GM18517 (cell line): ENCODE measurements around the gene NAB2.
"Not testable (repeated sequence)": the region's sequence is repeated elsewhere in the genome, so short reads cannot be mapped to it uniquely, and the experiment has no call there.

ENCODE experiments used
- ATAC-seq: cut with Tn5 transposase; IDR thresholded peaks from one replicate; pipeline ENCODE4 v1.9.1; 2021; ENCODE audit warnings: mild to moderate bottlenecking, moderate library complexity; ENCODE audit not compliant: unreplicated experiment

The NAB2 gene

GRCh38 chr12:57109207-57110103, 20.5 kb downstream of the NAB2 start:
- no peak for ATAC-seq

DNA sequence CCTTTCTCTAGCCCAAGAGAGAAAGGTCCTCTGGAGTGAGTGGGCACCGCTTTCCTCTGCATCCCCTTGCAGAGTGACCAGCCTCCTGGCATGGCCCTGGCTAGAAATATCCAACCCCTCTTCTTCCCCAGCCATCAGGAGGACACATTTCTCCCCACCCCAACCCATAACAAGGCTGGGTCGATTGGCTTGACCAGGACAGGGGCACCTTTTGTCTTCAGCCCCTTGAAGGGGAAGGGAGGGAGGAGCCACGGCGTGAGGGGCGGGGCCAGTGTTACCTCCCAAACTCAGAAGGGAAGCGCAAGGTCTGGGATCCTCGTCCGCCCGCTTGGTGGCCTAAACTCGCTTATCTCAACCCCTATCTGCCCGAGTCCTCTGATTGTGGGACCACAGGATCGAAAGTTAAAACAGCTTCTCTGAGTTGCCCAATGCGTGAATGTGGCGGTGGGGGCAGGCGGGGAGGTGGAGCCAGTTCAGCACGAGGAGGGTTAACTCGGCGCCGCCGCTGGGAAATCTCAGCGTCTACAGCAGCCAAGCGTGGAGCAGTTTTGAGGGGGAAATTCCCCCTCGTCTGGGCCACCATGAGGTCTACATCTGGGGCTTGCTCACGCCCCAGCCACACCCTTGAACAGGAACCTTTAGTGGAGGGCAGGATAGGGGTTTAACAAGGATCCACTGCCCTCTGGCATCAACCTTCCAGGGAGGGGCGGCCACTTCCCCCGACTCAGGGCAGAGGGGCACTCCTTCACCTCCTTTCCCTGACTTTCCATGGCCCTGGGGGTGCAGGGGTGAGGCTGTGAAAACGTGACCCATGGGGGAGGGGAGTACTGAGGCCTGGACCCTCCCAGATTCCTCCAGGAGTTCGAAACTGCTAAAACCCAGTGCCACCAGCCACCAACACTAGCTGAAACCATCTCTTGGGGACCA, 21.5 kb downstream of the NAB2 start:
- no peak for ATAC-seq

DNA sequence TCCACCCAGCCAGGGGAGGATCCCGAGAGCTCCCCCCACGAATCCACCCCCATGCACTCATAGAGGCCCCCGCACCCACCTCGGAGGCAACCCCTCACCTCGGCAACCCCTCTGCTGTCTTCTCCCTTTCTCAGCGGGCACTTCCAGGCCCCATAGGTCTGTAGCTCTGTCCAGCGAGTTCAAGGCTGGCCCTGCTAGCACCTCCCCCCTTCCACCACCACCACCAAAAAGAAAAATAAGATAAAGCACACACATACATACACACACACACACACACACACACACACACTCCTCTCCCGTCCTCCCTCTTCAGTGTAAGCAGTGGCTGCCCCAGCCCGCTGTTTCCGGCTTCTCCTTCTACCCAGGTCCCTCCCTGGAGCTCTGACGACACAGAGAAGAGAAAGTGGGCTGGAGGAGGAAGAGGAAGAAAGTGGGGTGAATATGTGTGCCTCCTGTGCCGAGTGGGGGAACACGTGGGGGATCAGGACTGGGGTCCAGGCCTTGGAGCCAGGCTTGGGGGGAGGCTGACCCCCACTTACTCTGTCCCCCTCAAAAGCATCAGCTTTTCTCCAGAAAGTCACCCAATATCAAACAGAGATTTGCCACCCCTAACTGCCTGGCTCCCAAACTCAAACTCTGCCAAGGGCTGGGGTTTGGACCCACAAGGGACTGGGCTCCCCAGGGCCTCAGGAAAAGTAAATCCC, 22.3 kb downstream of the NAB2 start, which contains the start of gene STAT6:
Gene STAT6 (minus strand): TSS at position 332 of the 704 bp plus-strand sequence. CDS start 3,084 bp downstream, outside the sequence.
- ATAC-seq, result peak; percentile 45

GRCh38 chr12:57112492-57113294, 23.8 kb downstream of the NAB2 start:
- peak; percentile 67 for ATAC-seq

DNA sequence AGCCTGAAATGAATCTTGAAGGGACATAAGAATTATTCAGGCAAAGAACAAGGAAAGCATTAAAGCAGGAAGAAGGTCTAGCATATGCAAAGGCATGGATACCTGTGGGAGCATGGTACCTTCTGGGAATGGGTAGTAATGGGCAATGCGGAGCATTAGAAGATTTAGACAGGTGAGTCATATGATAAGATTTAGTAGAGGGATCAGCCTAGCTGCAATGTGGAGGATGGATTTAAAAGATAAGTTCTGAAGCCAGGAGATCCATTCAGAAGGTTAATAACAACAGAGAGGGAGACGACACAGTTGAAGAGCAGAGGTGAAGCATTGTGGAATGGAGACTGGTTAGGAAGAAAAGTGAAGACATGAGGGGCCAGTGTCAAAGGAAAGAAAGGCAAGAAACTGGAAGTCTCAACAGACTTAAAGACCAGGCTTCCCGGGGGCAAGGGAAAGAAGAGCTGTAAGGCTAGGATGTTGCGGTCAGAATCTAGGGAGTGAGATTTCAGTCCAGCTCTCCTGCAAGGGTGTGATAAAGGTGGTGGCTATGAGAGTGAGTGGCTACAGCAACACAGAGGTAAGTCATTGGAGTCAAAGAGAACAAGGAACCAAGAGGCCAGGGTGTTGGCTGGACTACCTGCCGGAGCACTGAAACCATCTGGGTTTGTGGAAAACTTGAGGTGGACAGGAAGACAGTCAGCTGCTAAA, 27.8 kb downstream of the NAB2 start:
- ATAC-seq, result no peak

- ATAC-seq, result no peak
Observed at GRCh38 chr12:57118711-57119271, 29.9 kb downstream of the NAB2 start.

DNA sequence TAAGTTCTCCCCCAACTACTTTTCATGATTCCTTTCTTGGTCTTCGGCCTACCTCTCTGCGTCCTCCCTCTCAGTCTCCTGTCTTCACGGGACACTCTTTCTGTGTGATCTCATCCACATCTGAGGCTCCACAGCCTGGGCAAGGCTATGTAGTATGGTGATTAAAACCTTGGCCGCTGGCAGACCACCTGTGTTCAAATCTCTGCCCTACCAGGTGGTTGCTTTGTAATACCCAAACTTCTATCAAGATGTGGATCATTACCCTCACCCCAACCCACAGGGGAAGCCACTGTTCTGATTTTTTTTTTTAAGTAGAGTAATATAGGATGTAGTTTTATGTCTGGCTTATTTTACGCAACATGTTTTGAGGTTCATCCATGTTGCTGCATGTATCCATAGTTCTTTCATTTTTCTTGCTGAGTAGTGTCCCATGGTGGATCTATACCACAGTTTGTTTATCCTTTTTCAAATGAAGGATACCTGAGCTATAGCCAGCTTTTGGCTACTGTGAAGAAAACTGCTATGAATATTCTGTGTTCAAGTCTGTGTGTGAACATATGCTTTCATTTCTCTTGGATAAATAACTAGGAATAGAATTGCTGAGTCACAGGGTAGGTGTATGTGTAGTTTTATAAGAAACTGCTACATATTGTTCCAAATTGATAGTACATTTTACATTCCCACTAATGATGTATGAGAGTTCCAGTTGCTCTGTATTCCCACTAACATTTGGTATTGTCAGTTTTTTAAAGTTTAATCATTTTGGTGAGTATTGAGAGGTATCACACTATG, 30.6 kb downstream of the NAB2 start:
- ATAC-seq, result no peak

GRCh38 chr12:57120718-57121117, 31.8 kb downstream of the NAB2 start:
- not testable (repeated sequence) for ATAC-seq

- no peak for ATAC-seq
Observed at GRCh38 chr12:57123813-57124212, 34.9 kb downstream of the NAB2 start.

DNA sequence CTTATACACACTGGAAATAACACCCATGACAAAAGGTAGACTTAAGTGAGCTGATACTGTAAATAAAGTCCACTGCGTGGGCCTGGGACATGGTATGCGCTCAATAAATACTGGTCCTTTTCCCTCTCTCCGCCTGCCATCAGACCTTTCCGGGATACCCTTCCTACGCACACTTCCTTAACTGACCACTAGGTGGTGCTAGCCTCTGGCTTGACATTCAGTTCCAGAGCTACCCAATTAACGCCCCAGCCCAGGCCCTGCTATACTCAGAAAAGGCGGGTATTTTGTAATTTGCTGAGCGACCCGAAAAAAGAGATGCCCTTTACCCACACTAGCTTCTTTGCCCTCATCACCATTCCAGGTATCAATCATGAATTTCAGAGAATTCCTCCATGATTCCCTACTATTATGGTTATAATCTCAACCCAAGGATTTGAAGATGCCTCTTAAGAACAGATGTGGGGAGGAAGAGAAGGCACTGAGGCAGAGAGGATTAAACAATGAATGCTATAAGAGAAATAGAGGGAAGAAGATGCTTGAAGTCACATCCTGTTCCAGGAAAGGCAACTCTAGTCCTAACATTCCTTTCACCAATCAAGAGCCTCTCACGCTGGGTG, 35.5 kb downstream of the NAB2 start:
- ATAC-seq, result peak; percentile 57

DNA sequence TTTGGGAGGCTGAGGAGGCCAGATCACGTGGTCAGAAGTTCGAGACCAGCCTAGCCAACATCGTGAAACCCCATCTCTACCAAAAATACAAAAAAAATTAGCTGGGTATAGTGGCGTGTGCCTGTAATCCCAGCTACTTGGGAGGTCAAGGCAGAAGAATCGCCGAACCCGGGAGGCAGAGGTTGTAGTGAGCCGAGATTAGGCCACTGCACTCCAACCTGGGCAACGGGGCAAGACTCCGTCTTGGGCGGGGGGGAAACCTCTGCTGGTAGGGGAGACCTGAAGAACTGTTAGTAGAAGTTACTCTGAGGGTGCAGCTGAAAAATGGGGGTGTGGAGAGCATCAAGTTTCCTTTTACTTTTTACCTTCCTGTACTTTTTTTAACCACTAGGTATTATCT, 37.1 kb downstream of the NAB2 start:
- ATAC-seq, result no peak

DNA sequence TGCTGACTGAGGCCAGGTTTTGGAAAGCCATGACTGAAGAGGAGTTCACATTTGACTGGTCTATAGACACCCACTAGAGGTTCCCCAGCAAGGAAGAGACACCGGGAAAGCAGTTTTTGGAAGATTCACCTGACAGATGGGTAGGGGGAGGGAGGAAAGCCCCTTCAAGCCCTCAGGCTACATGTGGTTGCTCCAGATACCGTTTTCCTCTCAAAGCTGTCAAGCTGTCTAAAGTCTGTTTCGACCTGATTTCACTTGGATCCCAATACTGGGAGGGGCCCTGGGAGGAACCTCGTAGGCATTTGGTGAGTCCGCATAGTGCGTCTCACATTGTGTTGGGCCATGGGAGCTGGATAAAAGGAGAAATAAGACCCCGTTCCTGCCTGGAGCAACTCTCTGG, 37.6 kb downstream of the NAB2 start:
- ATAC-seq, result no peak

DNA sequence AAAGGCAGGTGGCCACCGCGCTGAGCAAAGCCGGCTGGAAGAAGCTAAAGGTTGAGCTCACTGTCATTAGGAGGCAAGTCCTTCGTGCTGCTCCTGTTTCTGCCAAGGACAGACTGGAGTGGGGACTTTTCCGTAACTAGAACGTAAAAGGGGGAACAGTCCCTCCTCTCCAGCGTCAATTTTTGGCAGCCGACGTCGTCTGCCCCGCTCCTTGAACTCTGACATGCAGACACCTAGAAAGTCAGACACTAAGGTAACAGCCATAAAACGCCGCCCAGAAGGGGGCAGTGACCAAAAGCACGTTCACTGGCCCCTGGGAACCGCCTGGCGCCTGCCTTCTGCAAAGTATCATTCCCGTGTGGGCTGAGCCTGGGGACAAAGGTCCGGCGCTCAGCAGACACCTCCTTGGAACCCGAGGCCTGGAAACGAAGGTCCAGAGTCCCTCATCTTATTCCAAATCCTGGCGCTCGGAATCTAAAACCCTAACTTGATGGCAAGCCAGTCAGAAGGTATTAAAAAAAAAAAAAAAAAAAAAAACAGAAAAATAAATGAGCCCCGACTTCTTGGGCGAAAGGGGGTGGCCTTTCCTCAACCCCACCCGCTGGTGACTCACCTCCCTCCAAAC, 38.3 kb downstream of the NAB2 start:
- ATAC-seq, result no peak

- no peak for ATAC-seq
Observed at GRCh38 chr12:57127726-57128518, 39.0 kb downstream of the NAB2 start, which contains the start of gene LRP1. Gene LRP1, plus strand, starts transcription at chr12:57128483. Its CDS starts 482 bp downstream, at chr12:57128965.

- no peak for ATAC-seq
Observed at GRCh38 chr12:57128519-57129247, 39.8 kb downstream of the NAB2 start.

DNA sequence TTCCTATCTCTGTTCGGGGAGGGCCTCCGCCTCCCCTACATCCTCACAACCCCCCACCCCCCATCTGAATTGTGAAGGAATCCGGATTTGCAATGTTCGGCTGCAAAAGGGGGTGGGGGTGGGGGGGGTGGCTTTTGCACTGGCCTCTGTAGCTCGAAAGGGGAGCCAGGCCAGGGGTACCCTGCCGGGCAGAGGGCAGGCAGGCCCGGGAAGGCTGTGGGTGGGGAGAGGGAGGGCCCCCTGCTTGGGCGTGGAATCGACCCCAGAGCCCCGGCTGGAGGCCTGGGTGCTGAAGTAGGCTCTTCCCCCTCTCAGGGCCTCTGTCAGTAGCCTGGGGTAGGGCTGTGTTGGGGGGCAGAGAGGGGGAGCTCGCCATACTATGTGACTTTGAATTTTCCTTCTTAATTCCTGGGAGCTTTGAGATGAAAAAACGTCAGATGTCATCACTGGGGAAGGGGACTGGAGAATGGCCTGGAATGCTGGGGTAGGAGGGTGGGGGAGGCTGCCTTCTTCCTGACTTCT, 40.5 kb downstream of the NAB2 start:
- ATAC-seq, result no peak
